NCI-H524 treated with DMSO at 0.1 percent for 48 hours (cell line): ENCODE measurements around the gene BICD2.
A peak's percentile ranks its signal among the peaks of the same experiment; 100 is the strongest.
"Not testable (repeated sequence)": the region's sequence is repeated elsewhere in the genome, so short reads cannot be mapped to it uniquely, and the experiment has no call there.

Experiments
- DNase-seq: peaks from one replicate; lab custom pipeline; 2025; lab: John Stamatoyannopoulos, UW

The BICD2 gene

DNA sequence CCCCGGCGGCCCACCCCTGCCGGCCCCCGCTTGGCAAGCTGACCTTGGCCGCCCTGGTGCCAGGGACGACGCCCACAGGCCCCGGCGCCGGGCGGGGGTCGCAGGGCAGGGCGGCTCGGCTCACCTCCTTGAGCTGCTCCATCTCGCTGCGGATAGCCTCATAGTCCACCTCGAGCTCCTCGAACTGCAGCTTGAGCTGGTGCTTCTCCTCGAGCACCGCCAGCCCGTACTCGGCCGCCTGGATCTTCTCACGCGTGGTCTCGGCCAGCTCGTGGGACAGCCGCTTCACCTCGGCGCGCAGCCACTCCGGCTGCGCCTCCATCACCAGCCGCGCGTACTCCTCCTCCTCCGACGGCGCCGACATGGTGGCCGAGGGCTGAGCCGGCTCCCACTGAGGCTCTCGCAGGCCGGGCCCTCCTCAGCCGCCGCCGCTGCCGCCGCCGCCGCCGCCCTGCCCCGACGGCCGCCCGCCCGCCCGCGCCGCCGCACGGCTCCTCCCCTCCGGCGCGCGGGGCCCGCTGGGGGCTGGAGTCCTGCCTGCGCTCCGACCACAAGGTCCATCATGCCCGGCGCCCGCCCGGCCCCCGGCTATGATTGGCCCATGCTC lies at the start of gene BICD2:
Gene BICD2 (minus strand): TSS at position 453 of the 607 bp plus-strand sequence. CDS start 89 bp downstream, at position 364.
- no peak for DNase-seq

DNA sequence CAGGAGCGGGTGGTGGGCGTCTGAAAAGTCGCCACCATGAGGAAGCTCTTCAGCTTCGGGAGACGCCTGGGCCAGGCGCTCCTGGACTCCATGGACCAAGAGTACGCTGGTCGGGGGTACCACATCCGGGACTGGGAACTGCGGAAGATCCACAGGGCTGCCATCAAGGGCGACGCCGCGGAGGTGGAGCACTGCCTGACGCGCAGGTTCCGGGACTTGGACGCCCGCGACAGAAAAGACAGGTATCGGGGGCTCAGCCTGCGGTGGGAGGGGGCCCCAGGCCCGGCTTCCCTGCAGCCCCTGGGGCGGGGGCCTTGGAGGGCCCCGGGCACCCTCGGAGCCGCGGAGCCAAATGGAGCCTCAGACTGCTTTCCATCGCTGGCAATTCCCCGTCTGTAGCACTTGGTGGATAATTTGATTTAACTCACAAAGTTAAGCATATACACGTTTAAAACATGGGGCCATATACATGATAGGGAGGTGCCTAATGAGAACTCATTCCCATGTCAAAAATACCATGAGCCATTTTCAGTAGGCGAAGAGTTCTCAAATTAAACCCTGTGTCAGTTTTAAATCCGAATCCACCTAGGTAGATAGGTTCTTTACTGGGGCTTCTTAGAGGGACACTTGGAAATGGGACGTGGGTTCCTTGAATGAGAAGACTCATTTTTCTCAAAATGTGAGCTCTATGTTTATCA lies 45.1 kb upstream of the BICD2 start:
- not testable (repeated sequence) for DNase-seq

DNA sequence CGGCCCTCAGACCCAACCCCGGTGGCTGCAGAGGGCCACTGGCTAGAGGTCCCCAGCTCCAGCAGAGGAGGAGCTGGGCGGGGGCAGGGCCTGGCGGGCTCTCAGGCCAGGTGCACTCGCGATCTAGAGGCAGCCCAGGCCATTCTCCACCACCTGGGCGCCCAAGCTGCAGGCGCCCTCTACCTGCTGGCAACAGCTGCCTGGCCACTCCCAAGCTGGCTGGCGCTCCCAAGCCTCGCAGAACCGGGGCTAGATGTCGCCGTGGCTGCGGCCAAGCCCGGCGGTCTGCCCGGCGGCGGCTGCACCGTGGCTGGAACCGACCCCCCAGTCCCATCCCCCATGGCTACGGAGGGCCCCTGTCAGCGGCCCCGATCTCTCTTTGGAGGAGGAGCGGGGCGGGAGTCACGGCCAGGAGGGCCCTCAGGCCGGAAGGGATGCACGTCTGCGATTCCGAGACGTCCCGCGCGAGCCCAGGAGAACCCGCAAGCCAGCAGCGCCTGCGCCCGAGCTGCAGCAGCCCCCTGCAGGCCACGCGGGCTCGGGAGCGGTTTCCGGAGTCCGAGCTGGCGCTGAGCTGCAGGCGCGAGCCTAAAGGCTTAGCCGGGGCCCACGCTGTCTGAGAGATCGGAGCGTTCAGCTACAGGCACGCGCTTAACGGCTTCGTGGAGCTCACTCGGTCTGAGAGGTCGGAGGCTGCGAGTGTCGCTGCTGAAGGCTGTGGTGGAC lies 44.3 kb upstream of the BICD2 start:
- DNase-seq = peak; percentile 62

DNA sequence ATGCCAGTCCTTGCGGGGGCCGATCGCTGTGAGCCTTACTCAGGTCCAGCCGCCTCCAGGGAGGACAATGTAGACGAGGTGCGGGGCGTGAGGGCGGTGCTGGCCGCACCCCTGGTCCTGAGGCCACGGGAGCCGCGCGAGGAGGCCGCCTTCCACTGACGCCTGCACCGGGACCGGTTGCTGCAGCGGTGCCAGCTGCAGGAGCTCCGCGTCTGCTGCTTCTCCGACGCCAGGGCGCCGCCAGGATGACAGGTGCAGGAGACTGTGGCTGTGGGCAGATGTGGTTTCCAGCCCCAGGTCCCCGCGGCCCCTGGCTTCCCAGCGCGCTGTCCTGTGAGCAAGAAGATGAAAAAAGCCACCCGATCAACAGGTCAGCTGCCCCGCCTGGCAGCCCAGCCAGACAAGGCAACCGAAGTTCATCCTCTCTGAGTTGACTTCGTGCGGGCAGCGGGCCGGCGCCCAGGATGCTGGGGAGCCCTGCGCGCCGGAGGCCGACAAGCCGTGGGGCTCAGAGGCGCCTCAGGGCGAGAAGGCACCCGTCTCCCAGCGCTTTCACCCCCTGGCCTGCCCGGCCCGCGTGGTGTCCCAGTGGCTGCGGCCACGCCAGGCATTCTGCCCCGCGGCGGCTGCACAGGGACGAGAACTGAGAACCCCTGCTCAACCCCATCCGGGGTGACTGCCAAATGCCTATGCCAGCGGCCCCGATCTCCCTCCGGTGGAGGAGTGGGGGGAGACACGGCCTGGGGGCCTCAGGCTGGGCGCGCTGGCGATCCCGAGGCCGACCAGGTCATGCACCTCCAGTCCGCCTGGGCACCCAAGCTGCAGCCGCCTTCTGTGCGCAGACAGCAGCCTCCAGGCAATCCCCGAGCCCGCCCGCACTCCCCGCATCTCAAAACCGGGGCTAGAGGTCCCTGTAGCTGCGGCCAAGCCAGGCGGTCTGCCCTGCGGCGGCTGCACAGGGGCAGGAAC lies 43.4 kb upstream of the BICD2 start:
- DNase-seq = no peak

DNA sequence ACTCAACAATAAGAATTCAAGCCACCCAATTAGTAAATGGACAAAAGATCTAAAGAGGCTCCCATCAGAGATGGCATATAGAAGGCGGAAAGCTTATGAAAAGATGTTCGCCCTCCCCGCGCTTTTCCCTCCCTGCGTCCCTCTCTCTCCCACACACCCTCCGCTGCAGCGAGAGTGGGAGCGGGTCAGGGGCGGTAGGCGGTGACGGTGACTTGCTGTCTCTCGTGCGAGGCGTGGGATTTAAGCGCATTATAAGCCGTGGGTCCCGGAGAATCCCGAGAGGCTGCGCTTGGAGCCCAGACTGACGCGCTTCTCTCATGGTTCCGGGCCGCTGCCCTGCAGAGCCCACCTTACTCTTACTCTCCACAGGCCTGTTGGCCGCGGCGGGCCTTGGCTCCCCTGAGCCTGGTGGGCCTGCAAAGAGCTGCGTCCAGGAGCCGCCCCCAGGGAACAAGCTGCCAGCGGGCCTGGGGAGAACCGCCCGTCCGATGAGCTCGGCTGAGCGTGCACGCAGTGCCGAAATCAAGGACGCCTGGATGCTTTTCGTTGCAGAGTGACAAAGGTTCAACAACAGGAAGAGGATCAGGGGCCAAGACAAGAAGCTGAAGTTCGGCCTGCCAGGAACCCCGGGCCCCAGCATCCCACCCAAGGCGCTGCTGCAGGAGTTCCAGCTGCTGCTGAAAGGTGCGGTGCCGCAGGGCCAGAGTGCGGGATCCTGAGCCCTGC lies 42.6 kb upstream of the BICD2 start:
- DNase-seq = no peak

DNA sequence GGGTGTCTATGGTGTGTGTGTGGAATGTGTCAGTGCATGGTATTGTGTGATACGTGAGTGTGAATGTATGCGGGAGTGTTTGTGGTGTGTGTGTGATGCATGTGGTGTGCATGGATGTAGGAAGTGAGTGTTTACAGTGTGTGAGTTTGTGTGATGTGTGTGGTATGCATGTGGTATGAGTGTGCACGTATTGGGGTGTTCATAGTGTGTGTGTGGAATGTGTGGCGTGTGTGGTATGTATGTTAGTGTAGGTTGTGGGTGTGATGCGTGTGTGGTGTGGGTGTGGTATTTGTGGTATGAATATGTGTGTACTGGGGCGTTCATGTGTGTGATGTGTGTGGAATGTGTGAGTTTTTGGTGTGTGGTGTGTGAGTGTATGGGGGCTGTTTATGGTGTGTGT lies 40.1 kb upstream of the BICD2 start:
- DNase-seq = no peak

DNA sequence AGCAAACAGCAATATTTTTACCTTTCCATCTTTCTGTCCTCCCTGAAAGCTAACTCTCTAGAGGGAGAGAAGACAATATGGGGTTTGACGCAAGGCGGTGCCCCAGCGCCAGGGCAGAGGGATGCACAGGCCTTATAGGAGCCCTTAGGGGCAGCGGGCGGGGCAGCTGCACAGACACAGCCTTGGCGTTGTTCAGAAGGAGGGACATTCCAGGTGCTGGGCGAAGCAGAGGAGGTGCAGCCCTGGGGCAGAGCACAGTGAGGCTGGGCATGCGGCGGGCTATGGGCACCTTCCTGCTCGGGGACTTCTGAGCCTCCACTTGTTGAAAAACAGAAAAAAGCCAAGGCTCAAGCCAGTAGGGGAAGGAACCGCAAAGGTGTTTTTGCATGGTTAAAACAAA lies 33.7 kb upstream of the BICD2 start:
- no peak for DNase-seq

DNA sequence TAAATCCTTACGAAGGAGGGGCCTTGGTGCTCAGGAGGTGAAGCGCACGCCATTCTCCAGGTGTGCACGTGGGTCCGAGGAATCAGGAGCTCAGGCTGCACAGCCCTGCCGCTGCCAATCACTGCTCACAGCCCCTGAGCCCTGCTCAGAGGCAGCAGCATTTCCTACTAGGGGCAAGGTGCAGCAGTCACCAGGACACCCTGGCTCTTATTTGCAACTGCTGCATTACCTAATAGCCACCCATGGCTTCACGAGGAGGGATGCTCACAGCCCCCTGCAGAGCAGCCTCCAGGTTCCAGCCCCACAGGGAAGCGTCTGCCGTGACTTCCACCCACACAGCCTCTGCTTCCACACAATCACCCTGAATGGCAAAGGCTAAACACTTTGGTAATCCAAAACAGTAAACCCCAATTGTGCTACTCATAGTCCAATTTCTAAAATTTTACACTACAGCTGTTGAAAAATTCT lies 31.7 kb upstream of the BICD2 start:
- not testable (repeated sequence) for DNase-seq

DNA sequence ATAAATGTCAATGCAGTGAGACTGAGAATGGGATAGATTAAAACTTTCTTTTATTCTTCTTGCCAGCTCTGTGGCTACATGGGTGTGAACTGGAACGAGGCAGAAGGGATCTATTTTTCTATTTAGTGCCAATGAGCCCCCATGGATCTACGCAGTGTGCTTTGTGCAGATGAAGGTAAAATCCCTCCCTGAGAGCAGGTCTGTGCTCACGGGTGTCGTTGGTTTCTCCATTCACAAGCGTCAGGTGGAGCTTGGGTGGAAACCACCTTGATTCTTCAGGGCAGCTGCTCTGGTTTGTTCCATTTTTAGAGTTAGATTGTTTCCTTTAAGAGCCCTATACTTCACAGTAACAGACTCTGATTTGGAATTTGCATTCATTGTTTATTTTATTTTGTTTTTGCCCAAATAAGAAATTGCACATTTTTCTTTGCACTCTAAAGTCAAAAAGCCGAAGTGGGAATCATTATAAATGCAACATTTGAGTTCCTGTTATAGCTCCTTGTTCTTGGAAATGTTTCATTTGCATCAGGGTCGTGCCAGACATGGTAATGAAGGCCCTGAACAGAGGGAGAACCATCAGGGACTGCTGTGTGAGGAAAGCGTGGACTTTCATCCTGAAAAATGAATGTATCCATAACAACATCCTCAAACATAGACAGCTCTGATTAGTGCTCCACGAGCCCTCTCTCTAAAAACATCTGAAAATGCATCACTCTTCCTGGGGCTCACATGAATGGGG lies 31.1 kb upstream of the BICD2 start:
- DNase-seq = no peak

DNA sequence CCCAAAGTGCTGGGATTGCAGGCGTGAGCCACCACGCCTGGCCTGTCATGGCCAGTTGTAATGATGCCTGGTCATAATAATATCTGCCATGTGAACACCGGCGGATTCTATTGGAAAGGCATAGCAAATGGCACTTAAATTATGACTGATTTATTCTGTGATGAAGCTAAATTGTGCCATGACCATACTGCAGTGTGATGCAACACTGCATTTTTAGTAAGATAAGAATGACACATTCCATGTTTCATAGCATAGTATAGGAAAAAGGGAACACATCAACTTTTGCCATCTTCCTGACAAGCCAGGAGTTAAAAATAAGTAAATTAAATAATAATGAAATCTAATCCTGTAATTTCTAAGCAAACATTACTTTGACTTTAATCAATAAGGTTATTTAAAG lies 30.4 kb upstream of the BICD2 start:
- DNase-seq = no peak

DNA sequence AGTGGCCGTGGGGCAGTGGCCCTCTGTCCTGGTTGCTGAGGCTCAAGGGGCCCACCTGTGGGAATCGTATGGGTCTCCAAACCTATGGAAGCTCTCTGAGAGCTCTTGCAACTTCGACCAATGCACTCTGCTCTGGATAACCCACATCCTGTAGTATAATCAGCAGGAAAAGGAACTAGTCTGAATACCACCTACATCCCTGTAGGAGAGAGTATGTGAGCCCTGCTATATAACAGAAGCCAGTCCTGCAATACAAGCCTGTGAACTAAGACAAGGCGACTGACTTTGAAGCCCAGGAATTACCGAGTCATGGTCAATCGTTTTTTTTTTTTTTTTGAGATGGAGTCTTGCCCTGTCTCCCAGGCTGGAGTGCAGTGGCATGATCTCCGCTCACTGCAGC lies 29.8 kb upstream of the BICD2 start:
- no peak for DNase-seq

DNA sequence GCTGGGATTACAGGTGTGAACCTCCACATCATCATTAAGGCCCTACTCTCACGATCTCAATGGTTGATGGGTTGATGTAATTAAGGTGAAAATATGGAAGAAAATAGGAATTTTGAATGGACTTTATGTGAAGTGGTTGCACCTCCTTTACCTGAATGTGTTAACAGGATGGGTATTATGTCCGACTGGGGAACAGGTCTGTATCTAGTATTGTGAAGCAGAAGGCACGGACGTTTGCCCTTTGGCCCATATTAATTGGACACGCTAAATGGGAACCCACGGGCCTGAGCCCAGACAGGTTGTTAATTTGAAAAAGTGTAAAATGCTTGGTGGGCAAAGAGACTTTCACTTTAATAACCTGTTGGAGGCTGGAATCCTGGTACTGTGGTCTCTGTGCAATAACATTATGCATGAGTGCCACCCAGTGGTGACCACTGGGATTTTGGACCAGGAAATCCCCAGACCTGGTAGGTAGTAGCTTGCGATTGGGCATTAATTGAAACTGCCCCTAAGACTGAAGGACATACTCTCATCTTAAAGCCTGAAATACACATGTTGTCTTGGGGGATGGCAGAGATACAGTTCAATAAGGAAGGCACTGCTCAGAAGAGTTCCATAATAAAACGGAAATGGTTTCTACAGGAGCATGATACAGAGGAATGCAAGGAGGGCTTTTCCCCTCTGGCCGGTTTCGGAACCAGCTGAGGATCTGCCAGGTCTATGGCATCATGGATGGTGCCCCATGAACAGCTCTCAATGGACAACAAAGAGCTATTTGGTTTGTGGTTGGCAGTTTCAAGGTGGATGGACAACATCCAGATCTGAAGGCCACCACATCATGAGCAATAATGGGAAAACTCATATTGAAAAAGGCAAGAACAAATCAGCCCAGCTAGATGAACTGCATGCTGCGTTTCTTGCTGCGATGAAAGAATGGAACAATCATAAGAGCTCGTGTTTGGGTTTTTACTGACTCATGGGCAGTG lies 26.2 kb upstream of the BICD2 start:
- peak; percentile 36 for DNase-seq

DNA sequence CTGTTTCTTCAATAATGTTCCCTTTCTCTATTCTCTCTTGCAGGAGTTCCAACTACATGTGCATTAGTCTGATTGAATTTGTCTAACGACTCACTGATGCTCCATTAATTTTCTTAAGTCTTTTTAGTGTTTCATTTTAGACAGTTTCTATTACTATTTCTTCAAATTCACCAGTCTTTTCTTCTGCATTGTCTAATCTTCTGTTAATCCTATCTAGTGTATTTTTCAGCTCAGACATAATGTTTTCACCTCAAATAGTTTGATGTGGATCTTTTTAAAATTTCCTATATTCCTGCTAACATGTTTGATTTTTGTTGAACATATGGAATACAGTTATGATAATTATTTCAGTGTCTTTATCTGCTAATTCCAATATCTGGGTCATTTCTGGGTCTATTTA lies 21.7 kb upstream of the BICD2 start:
- DNase-seq = no peak

DNA sequence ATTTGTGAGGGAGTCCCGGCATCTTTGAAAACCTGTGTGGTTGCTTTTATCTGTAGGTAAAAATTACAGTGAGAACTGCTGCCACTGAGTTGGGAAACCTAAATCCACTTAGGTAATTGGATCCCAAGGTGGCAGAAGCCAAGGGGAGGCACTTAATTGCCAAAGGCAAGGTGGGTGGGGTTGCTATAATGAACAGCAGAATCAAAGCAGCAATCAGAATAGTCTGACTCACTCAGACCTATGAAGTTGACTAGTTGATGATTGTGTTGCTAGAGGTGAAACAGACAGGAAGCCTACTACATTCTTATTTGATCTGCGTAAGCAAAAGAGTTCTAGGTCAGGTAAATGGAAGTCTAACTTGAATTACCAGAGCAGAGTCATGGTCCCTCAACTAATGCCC lies 17.3 kb upstream of the BICD2 start:
- DNase-seq = peak; percentile 77

DNA sequence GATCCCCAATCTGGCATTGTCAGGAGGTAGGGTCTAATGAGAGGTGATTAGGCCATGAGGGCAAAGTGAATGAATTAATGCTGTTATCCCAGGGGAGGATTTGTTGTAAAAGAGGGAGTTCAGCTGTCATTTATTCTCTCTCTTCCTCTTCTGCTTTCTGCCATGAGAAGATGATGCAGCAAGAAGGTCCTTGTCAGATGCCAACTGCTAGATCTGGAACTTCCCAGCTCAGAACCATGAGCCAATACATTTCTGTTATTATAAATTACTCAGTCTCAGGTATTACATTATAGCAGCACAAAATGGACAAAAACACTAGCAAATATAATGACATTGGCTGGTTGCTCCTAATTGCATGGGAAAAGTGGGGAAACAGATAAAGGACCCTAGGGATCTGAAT lies 15.6 kb upstream of the BICD2 start:
- DNase-seq = no peak

DNA sequence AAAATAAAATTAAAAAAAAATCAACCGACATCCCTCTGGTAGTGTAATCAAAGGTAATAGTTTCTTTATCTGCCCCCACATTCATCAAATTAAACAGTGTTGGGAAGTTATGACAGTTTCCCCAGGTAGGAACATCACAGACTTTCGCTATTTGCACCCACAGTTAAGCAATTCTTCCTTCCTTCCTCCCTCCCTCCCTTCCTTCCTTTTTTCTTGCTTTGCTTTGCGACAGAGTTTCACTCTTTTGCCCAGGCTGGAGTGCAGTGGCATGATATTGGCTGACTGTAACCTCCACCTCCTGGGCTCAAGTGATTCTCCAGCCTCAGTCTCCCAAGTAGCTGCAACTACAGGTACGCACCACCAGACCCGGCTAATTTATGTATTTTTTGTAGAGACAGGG lies 10.8 kb upstream of the BICD2 start:
- no peak for DNase-seq

DNA sequence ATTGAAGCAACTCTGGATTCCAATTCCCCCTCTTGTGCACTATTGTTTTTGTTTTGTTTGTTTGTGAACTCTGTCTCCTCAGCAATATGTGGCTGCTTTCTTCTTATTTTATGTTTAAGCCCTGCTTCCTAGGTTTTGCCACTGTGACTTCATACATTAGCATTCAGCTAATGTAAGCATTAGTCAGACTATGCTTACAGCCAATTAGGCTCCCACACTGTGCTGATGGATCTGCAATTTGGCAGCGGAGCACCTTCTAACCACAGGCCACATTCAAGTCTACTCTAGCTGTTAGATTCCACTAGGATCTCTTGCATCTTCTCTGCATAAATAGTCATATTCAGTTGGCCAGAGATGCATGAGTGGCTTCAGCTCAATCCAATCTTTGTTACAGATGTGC lies 9.6 kb upstream of the BICD2 start:
- no peak for DNase-seq

DNA sequence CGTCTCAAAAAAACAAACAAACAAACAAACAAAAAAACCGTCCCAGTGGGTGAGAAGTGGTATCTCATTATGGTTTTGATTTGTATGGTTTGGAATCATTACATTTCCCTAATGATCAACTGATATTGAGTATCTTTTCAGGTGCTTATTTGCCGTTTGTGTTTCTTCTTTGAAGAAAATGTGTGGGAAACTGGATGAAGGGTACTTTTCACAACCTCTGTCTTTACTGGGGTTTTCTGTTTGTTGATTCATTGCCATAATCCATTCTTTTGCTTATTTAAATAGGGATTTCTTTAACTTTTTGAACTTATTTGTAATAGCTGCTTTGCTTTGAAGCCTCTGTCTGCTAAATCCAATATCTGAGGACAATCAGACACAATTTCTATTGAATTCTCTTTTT lies 9.2 kb upstream of the BICD2 start:
- DNase-seq = no peak

DNA sequence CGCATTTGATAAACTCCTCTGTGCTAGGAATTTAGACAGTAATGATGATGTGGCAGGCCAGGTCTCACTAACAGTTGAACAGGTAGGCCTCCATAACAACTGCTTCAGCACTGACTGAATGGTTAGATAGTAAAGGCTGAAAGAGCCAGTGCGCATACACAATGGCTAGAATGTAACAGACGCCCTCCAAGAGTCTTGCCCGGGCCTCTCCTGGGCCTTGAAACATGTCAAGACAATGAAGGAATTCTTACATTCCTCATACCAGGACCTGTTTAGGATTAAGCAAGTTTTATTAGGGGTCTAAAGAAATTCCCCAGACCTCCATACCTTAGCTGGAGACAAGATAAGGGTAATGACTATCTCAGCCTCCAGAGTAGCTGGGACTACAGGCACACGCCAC lies 6.7 kb upstream of the BICD2 start:
- no peak for DNase-seq
